ENCODE results near the gene LRP10. TPM values are rescaled to one million over a fixed set of nuclear protein-coding genes. Genes with fewer than 3 reads are reported as not detected.
"Not testable (repeated sequence)": the region's sequence is repeated elsewhere in the genome, so short reads cannot be mapped to it uniquely, and the experiment has no call there.

Gene LRP10
- total and polyA plus RNA-seq, 2 experiments from 2014 or later = 56.2 to 117 TPM

DNA sequence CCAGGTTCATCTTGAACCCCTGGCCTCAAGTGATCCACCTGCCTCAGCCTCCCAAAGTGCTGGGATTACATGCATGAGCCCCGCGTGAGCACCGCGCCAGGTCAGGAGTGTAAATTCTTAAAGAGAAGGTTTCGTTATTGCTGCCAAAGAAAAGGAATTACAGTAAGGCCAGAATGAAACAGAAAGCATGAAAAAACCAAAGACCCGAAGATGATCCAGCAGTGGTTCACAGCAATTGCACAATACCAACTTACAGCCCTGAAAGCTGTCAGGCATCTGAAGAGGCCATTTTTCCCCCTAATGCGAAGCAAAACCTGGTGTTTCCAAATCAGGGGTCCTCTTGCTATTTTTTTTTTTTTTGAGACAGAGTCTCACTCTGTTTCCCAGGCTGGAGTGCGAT, 37.1 kb downstream of the LRP10 start:
- TF ChIP-seq, protein P1, sequence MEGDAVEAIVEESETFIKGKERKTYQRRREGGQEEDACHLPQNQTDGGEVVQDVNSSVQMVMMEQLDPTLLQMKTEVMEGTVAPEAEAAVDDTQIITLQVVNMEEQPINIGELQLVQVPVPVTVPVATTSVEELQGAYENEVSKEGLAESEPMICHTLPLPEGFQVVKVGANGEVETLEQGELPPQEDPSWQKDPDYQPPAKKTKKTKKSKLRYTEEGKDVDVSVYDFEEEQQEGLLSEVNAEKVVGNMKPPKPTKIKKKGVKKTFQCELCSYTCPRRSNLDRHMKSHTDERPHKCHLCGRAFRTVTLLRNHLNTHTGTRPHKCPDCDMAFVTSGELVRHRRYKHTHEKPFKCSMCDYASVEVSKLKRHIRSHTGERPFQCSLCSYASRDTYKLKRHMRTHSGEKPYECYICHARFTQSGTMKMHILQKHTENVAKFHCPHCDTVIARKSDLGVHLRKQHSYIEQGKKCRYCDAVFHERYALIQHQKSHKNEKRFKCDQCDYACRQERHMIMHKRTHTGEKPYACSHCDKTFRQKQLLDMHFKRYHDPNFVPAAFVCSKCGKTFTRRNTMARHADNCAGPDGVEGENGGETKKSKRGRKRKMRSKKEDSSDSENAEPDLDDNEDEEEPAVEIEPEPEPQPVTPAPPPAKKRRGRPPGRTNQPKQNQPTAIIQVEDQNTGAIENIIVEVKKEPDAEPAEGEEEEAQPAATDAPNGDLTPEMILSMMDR (IDR thresholded peaks at IDR 0.05; ENCODE audit: poor library complexity) = no peak
- TF ChIP-seq EZH2 (IDR thresholded peaks at IDR 0.05; ENCODE audit: borderline replicate concordance) (no peak), EZH2phosphoT487 (IDR thresholded peaks at IDR 0.05; ENCODE audit: low read depth, severe bottlenecking, unreplicated experiment) (no peak)
- no peaks in the 10 kb centered on the region for H3K9me2 ChIP-seq (replicated peaks; ENCODE audit: insufficient read depth)
- no peak overlapping the region for H2AFZ ChIP-seq
- peaks cover 59% of the 10 kb centered on the region for H3K79me2 ChIP-seq
- H3K27me3 ChIP-seq = no peaks in the 10 kb centered on the region
- H3K4me3 ChIP-seq = no peak overlapping the region
- no peaks in the 10 kb centered on the region for H3K36me3 ChIP-seq (replicated peaks; ENCODE audit: insufficient read depth, low read depth)
- no peaks in the 10 kb centered on the region for H3K4me1 ChIP-seq (ENCODE audit: insufficient read depth)
- DNase-seq (ENCODE audit: low spot score) = no peak
- H3K9me3 ChIP-seq (ENCODE audit: low read depth) = no peaks in the 10 kb centered on the region
- H3K27ac ChIP-seq = no peak overlapping the region
- WGBS (ENCODE audit: low lambda C conversion rate, missing lambda C conversion rate) = 95% methylated on average over 8 of the region's 8 CpGs
- no peak overlapping the region for H3K4me2 ChIP-seq
- H4K20me1 ChIP-seq (ENCODE audit: insufficient read depth, poor library complexity, severe bottlenecking) = peaks cover 7% of the 10 kb centered on the region

DNA sequence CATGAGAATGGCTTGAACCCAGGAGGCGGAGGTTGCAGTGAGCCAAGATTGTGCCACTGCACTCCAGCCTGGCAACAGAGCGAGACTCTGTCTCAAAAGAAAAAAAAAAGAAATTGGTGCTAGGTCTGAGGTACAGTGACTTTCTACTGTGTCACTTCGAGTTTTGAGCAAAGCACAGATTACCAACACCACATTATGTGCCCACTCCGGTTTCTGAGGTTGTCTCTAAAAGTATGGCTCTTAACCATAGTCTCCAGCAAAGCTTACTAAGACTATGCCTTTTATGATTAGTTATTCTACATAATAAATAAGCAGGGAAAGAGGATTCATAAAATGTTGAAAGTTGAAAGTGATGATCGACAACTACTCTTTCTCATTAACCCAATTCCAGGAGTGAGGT, 39.4 kb downstream of the LRP10 start:
- TF ChIP-seq EZH2phosphoT487 (IDR thresholded peaks at IDR 0.05; ENCODE audit: low read depth, severe bottlenecking, unreplicated experiment) = no peak
- TF ChIP-seq, protein P1 (IDR thresholded peaks at IDR 0.05; ENCODE audit: poor library complexity) = no peak
- TF ChIP-seq EZH2 (IDR thresholded peaks at IDR 0.05; ENCODE audit: borderline replicate concordance) = no peak
- H3K9me2 ChIP-seq (replicated peaks; ENCODE audit: insufficient read depth) = no peaks in the 10 kb centered on the region
- H3K4me1 ChIP-seq (ENCODE audit: insufficient read depth) = no peaks in the 10 kb centered on the region
- H3K27me3 ChIP-seq = no peaks in the 10 kb centered on the region
- no peaks in the 10 kb centered on the region for H3K36me3 ChIP-seq (replicated peaks; ENCODE audit: insufficient read depth, low read depth)
- WGBS (ENCODE audit: low lambda C conversion rate, missing lambda C conversion rate) = 96% methylated on average over 5 of the region's 5 CpGs
- H3K79me2 ChIP-seq = peaks cover 74% of the 10 kb centered on the region
- H2AFZ ChIP-seq = no peak overlapping the region
- no peak for DNase-seq (ENCODE audit: low spot score)
- H3K4me3 ChIP-seq = no peak overlapping the region
- H3K4me2 ChIP-seq = no peak overlapping the region
- H3K9me3 ChIP-seq (ENCODE audit: low read depth) = no peaks in the 10 kb centered on the region
- no peak overlapping the region for H3K27ac ChIP-seq
- peaks cover 7% of the 10 kb centered on the region for H4K20me1 ChIP-seq (ENCODE audit: insufficient read depth, poor library complexity, severe bottlenecking)

DNA sequence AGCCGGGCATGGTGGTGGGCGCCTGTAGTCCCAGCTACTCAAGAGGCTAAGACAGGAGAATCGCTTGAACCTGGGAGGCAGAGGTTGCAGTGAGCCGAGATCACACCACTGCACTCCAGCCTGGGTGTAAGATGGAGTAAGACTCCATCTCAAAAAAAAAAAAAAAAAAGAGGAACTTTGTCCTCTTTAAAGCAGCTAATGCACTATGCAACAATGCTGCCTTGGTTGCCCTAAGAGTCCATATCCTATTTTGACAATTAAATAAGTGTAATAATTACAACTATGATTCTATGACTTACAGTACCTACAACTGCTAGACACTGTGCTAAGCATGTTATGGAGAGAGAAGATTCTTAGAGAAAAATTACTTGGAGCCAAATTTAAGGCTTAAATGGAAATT, 43.3 kb downstream of the LRP10 start:
- H3K36me3 ChIP-seq (replicated peaks; ENCODE audit: insufficient read depth, low read depth); H3K9me2 ChIP-seq (replicated peaks; ENCODE audit: insufficient read depth); H3K4me2 ChIP-seq; H4K20me1 ChIP-seq (ENCODE audit: insufficient read depth, poor library complexity, severe bottlenecking); H3K4me1 ChIP-seq (ENCODE audit: insufficient read depth); DNase-seq (ENCODE audit: low spot score); H3K27ac ChIP-seq; H3K27me3 ChIP-seq; H2AFZ ChIP-seq; H3K9me3 ChIP-seq (ENCODE audit: low read depth); H3K4me3 ChIP-seq: not testable (repeated sequence)
- H3K79me2 ChIP-seq = peaks cover 85% of the 10 kb centered on the region
- 93% methylated on average over 4 of the region's 4 CpGs for WGBS (ENCODE audit: low lambda C conversion rate, missing lambda C conversion rate)

DNA sequence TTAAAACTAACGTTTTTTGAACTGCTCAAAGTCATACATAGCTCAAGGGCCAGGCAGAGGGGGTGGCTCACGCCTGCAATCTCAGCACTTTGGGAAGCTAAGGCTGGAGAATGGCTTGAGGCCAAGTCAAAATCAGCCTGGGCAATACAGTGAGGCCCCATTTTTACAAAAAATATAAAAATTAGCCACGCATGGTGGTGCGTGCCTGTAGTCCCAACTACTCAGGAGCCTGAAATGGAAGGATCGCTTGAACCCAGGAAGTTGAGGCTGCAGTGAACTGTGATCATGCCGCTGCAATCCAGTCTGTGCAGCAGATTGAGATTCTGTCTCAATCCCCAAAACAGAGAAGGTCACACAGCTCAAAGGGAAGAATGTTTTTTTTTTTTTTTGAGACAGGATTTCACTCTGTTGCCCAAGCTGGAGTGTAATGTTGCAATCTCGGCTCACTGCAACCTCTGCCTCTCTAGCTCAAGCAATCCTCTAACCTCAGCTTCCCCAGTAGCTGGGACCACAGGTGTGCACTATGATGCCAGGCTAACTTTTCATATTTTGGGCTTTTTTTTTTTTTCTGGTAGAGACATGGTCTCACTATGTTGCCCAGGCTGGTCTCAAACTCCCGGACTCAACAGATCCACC, 44.5 kb downstream of the LRP10 start:
- Histone ChIP-seq H3K36me3 (replicated peaks; ENCODE audit: insufficient read depth, low read depth) (no peaks in the 10 kb centered on the region), H3K27ac (no peak overlapping the region), H4K20me1 (ENCODE audit: insufficient read depth, poor library complexity, severe bottlenecking) (peaks cover 7% of the 10 kb centered on the region), H3K27me3 (no peaks in the 10 kb centered on the region), H3K4me1 (ENCODE audit: insufficient read depth) (peaks cover 7% of the 10 kb centered on the region), H3K9me3 (ENCODE audit: low read depth) (no peaks in the 10 kb centered on the region), H3K4me3 (no peak overlapping the region), H3K9me2 (replicated peaks; ENCODE audit: insufficient read depth) (no peaks in the 10 kb centered on the region), H3K79me2 (peaks cover 74% of the 10 kb centered on the region), H3K4me2 (no peak overlapping the region), H2AFZ (no peak overlapping the region)
- DNase-seq (ENCODE audit: low spot score) = no peak
- TF ChIP-seq EZH2phosphoT487 (IDR thresholded peaks at IDR 0.05; ENCODE audit: low read depth, severe bottlenecking, unreplicated experiment) (no peak), EZH2 (IDR thresholded peaks at IDR 0.05; ENCODE audit: borderline replicate concordance) (no peak)
- TF ChIP-seq, protein P1 (IDR thresholded peaks at IDR 0.05; ENCODE audit: poor library complexity) = no peak
- WGBS (ENCODE audit: low lambda C conversion rate, missing lambda C conversion rate) = 91% methylated on average over 8 of the region's 8 CpGs

Measured in hepatocyte (in vitro differentiated cells).